ENCODE results near the gene GPR37. TPM values are rescaled to one million over a fixed set of nuclear protein-coding genes. Genes with fewer than 3 reads are reported as not detected.

The GPR37 gene
- total RNA-seq, 1 donor from 2014 or later, result not detected

DNA sequence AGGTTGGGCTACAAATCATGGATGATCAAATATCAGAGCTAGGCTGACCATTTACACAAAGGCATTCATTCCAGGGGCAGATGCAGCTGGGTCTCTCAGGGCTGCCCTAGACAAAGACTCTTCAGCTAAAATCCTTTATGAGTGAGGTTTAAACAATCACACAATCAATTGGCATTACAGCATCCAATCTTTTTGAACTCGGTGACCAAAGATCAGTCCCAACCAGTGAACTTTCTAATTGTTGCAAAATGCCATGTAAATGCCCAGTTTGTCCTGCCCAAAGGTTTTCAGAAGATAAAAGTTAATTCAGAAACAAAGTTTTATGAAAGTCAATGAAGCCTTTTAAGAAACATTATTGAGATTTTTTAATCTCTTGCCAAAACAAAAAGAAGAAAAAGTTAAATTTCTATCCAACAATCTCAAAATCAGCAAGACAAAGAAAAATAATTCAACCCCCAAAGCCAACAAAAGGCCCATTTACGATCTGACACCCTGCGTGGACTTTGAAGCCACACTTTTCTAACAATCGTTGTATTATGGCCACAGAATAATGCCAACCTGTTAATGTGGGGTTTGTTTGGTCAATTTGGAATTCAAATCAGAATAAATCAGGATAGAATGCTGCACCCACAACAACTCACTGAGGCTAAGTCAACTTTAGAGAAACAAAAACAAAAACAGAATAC lies 40.9 kb downstream of the GPR37 start:
- no peak for TF ChIP-seq CTCF (IDR thresholded peaks at IDR 0.05)
- intact Hi-C loops (cut with DNase I), result no loop called here
- no peak overlapping the region for H3K27ac ChIP-seq
- no peak for DNase-seq (ENCODE audit: low spot score in 2 of 2)
- no peaks in the 10 kb centered on the region for H3K36me3 ChIP-seq
- no peak overlapping the region for H3K4me3 ChIP-seq
- H3K4me1 ChIP-seq, result no peaks in the 10 kb centered on the region
- H3K9me3 ChIP-seq, result no peaks in the 10 kb centered on the region
- no peaks in the 10 kb centered on the region for H3K27me3 ChIP-seq

DNA sequence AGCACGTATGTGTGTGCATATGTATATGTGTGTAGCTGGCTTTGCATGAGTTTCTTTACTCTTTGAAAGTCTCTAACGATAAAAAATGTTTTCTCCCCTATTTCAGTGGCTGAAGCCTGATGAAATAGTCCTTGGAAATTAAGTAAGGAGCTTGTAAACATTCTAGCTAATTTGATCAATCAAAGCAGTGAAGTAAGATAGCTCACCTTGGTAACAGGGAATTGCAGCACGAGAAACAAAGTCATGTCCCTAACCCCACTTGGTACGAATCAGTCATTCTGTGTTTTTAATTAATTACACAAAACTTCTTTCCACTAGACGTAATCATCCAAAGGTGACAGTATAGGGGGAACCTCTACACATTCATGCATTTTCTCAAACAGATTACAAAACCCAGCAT lies 41.5 kb downstream of the GPR37 start:
- no peaks in the 10 kb centered on the region for H3K9me3 ChIP-seq
- H3K27ac ChIP-seq, result no peak overlapping the region
- H3K4me3 ChIP-seq, result no peak overlapping the region
- H3K4me1 ChIP-seq, result no peaks in the 10 kb centered on the region
- DNase-seq (ENCODE audit: low spot score in 2 of 2), result no peak
- no peaks in the 10 kb centered on the region for H3K36me3 ChIP-seq
- no peak for TF ChIP-seq CTCF (IDR thresholded peaks at IDR 0.05)
- H3K27me3 ChIP-seq, result no peaks in the 10 kb centered on the region
- intact Hi-C loops (cut with DNase I), result no loop called here

GRCh38 chr7:124723012-124723411 lies 42.6 kb downstream of the GPR37 start:
- intact Hi-C loops (cut with DNase I), result no loop called here
- H3K4me1 ChIP-seq, result no peaks in the 10 kb centered on the region

DNA sequence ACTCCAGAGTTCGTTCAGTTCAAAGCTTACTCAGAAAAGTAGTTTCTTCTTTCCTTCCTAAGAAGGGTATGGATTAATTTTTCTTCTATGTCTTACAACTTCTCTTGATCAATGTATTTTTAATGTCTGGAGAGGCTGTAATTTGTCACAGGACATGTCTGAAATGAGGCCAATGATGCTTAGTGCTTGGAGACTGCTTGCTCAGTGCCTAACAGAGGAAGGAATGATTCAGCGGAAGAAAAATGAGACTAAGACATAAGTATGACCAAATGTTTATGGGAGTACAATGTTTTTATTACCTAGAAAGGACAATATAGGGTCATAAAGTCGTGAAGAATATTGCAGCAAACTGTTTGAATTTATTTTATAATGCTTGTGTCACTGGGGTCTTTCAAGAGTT lies 43.3 kb downstream of the GPR37 start:
- H3K4me1 ChIP-seq, result no peaks in the 10 kb centered on the region
- no peaks in the 10 kb centered on the region for H3K9me3 ChIP-seq
- H3K27ac ChIP-seq, result no peak overlapping the region
- no peaks in the 10 kb centered on the region for H3K36me3 ChIP-seq
- intact Hi-C loops (cut with DNase I), result no loop called here
- DNase-seq (ENCODE audit: low spot score in 2 of 2), result no peak
- H3K4me3 ChIP-seq, result no peak overlapping the region
- no peak for TF ChIP-seq CTCF (IDR thresholded peaks at IDR 0.05)
- H3K27me3 ChIP-seq, result no peaks in the 10 kb centered on the region

More at GRCh38 chr7:124723012-124723411, 42.6 kb downstream of the GPR37 start:
- H3K36me3 ChIP-seq, result no peaks in the 10 kb centered on the region
- no peak overlapping the region for H3K27ac ChIP-seq
- no peak for TF ChIP-seq CTCF (IDR thresholded peaks at IDR 0.05)
- no peaks in the 10 kb centered on the region for H3K27me3 ChIP-seq
- H3K4me3 ChIP-seq, result no peak overlapping the region
- no peak for DNase-seq (ENCODE audit: low spot score in 2 of 2)
- no peaks in the 10 kb centered on the region for H3K9me3 ChIP-seq

DNA sequence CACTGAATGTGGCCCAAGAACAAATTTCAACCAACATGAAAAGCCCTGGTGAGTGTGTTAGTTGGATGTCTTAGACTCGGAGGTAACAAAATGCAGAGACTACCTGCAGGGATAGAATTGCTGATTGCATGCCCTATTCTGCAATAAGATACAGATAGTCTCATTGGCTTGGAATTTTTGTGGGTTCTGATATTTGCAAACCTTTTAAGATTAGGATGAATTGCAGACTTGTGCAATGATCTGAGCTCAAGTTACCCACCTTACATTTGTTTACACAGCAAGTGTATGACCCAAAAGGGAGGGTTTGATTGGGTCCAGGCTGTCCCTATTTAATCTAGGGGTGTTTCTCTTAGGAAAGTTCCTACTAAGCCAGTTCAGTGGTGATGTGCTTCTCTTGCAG lies 45.4 kb downstream of the GPR37 start:
- intact Hi-C loops (cut with DNase I), result no loop called here
- H3K4me1 ChIP-seq, result no peaks in the 10 kb centered on the region
- H3K9me3 ChIP-seq, result no peaks in the 10 kb centered on the region
- no peaks in the 10 kb centered on the region for H3K36me3 ChIP-seq
- H3K27ac ChIP-seq, result no peak overlapping the region
- no peaks in the 10 kb centered on the region for H3K27me3 ChIP-seq
- no peak for DNase-seq (ENCODE audit: low spot score in 2 of 2)
- TF ChIP-seq CTCF (IDR thresholded peaks at IDR 0.05), result no peak
- no peak overlapping the region for H3K4me3 ChIP-seq

Data from ascending aorta (tissue), 2 donors.